Activated naive CD4-positive, alpha-beta T cell treated with anti-CD3 and anti-CD28 coated beads for 36 hours (primary cell): Measurements from ENCODE around the gene CFH. TPM values are rescaled to one million over a fixed set of nuclear protein-coding genes. Genes with fewer than 3 reads are reported as not detected.
"Not testable (repeated sequence)": the region's sequence is repeated elsewhere in the genome, so short reads cannot be mapped to it uniquely, and the experiment has no call there.

Source experiments
- CTCF ChIA-PET: fragments of 350-600 bp; sonication (Branson Sonifier 250); formaldehyde crosslinking; loops from one replicate; lab custom pipeline; 2021; ENCODE audit warnings: antibody characterized with exemption; lab: Charles Lee
- DNase-seq: peaks from one replicate; pipeline ENCODE4 v3.0.0-alpha.2; 2020
- H3K27ac Mint-ChIP-seq: one replicate; pipeline ENCODE4 v1.8.0; 2021; ENCODE audit warnings: mild to moderate bottlenecking, mixed read lengths
- H3K27me3 Mint-ChIP-seq: one replicate; pipeline ENCODE4 v1.8.0; 2021; ENCODE audit warnings: low read depth, mixed read lengths
- H3K36me3 Mint-ChIP-seq: one replicate; pipeline ENCODE4 v1.8.0; 2021; ENCODE audit warnings: low read depth, mixed read lengths
- H3K4me1 Mint-ChIP-seq: one replicate; pipeline ENCODE4 v1.8.0; 2021; ENCODE audit warnings: low read depth, mixed read lengths
- H3K4me3 Mint-ChIP-seq: one replicate; pipeline ENCODE4 v1.8.0; 2021; ENCODE audit warnings: mild to moderate bottlenecking, moderate library complexity, mixed read lengths
- H3K9me3 Mint-ChIP-seq: one replicate; pipeline ENCODE4 v1.8.0; 2021; ENCODE audit warnings: mixed read lengths
- intact Hi-C: fragments of 100-400 bp; cut with micrococcal nuclease; formaldehyde crosslinking; loops from one replicate; pipeline ENCODE4 v1.15.1; 2023
- total RNA-seq, 2 experiments: library from RNA; stranded (reverse); gene quantifications; one replicate each; pipeline ENCODE4 v1.2.3, GENCODE V29; 2021

The CFH gene
- total RNA-seq, 2 experiments from 2014 or later: not detected

DNA sequence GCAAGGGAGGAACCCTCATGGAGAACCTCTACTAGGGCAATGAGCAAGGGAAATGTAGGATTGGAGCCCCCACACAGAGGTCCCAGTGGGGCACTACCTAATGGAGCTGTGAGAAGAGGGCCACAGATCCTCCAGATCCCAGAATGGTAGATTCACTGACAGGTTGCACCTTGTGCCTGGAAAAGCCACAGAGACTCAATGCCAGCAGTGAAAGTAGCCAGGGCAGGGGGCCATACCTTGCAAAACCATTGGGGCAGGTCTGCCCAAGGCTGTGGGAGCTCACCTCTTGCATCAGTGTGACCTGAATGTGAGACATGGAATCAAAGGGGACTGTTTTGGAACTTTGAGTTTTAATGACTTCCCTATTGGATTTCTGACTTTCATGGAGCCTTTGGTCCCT, 17.9 kb downstream of the CFH start:
- Mint-ChIP-seq H3K27ac (no peak overlapping the region), H3K36me3 (no peaks in the 10 kb centered on the region), H3K4me3 (no peak overlapping the region), H3K9me3 (no peaks in the 10 kb centered on the region), H3K4me1 (no peaks in the 10 kb centered on the region), H3K27me3 (no peaks in the 10 kb centered on the region)
- intact Hi-C loops: no loop called here
- DNase-seq: no peak
- CTCF ChIA-PET: no interaction called here

DNA sequence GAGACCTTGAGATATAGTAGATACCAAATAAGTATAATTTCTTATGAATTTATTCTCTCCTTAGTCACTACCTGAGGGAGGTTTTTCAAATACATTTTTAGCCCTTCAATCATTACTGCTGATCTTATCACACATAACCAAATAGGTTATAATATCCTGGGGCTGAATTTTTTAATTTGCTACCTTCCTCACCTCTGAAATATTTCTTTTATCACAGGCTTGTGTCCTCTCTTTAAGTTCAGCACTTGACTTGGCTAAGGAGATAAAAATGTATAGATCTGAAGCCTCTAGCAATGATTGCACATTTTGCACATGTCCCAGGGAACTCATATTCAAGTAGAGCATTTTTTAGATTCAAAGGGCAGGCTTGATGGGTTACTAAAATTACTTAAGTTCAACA, 23.1 kb downstream of the CFH start:
- no peaks in the 10 kb centered on the region for H3K9me3 Mint-ChIP-seq
- no peak for DNase-seq
- H3K27me3 Mint-ChIP-seq: no peaks in the 10 kb centered on the region
- no peak overlapping the region for H3K27ac Mint-ChIP-seq
- no peaks in the 10 kb centered on the region for H3K4me1 Mint-ChIP-seq
- no peak overlapping the region for H3K4me3 Mint-ChIP-seq
- H3K36me3 Mint-ChIP-seq: no peaks in the 10 kb centered on the region
- CTCF ChIA-PET: no interaction called here
- intact Hi-C loops: no loop called here

DNA sequence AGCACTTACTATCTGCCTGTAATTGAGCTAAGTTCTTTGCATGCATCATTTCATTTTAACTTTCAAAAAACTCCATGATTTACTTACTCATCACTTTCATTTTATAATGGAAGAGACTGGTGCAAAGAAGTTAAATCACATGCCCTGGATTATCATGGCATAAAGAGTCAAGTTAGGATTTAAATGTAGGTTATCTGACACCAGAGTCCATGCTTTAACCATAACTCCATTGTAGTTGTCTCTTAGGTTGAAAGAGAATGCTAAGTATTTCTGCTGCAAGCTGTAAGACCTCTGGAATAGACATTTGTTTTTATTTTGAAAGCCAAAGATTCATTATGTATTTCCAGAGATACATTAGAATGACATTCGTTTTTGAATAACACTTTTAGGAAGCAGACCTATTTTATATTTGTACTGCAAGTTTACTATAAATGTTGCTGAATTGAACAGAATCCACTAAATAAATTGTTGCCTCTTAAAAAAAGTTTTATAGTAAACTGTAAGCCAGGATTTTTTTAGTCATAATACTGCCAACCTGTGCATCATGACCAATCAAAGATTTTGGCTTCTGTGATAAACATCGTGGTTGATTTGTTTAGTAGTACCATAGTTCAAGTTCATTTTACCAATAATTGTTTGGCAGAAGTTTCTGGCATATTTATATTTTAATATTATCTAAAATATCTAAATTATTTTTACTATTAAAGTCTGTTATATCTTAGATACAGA, 26.1 kb downstream of the CFH start:
- DNase-seq: no peak
- no peak overlapping the region for H3K4me3 Mint-ChIP-seq
- no peaks in the 10 kb centered on the region for H3K27me3 Mint-ChIP-seq
- CTCF ChIA-PET: no interaction called here
- intact Hi-C loops: no loop called here
- no peaks in the 10 kb centered on the region for H3K36me3 Mint-ChIP-seq
- no peaks in the 10 kb centered on the region for H3K9me3 Mint-ChIP-seq
- H3K4me1 Mint-ChIP-seq: no peaks in the 10 kb centered on the region
- no peak overlapping the region for H3K27ac Mint-ChIP-seq

DNA sequence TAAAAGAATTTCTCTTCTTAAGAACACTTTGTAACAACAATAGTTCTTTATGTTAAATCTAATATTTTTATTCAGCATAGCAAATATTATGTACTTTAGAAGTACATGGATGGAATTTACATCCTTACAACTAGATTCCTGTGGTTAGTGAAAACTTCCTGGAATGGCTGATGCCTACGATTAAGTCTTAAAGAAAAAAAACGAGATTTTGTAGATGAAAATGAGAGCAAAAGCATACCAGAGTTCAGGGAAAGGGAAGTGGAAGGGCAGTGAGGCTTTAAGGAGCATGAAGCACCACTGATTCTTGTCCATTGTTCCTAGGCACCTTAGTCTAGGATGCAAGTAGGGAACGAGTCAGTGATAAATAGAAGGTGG, 26.7 kb downstream of the CFH start:
- CTCF ChIA-PET: no interaction called here
- no peak overlapping the region for H3K27ac Mint-ChIP-seq
- no peak overlapping the region for H3K4me3 Mint-ChIP-seq
- no peaks in the 10 kb centered on the region for H3K27me3 Mint-ChIP-seq
- DNase-seq: no peak
- H3K4me1 Mint-ChIP-seq: no peaks in the 10 kb centered on the region
- H3K36me3 Mint-ChIP-seq: no peaks in the 10 kb centered on the region
- intact Hi-C loops: no loop called here
- no peaks in the 10 kb centered on the region for H3K9me3 Mint-ChIP-seq

DNA sequence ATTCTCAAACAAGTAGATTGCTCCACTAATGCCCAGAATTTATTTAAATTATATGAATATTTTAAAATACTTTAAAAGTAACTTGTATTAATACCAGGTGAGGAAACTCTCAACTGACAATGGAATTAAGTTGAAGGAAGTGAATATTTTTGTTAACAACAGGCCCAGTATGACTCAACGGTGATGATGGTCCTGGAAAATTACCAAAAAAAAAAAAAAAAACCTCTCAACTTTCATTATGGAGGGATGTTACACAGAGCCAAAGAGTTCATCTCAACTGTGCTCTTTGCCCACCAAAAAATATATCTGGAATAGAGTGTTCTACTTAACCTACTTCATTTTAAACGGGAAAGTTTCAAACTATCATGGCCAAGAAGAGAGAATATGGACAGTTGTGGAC, 28.3 kb downstream of the CFH start:
- Mint-ChIP-seq H3K4me1 (no peaks in the 10 kb centered on the region), H3K27ac (no peak overlapping the region), H3K4me3 (no peak overlapping the region), H3K9me3 (no peaks in the 10 kb centered on the region), H3K27me3 (no peaks in the 10 kb centered on the region), H3K36me3 (no peaks in the 10 kb centered on the region)
- CTCF ChIA-PET: no interaction called here
- intact Hi-C loops: no loop called here
- DNase-seq: no peak

DNA sequence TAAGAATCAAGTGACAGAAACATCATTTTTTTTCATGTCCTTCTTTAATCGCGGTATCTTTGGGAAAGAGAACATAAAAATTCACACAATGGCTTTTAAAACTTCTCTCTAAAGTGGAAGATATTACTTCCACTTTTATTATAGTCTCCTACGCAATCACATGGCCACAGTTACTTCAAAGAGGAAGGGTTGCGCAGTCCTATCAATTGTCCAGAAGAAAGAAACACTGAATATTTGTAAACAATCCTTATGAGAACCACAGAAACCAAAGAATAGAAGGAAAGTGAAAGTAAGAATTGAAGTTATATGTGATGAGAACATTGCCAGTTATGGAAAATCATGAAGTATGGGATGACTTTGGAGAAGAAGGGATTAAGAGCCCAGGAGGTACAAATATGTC, 32.6 kb downstream of the CFH start:
- no peak overlapping the region for H3K27ac Mint-ChIP-seq
- H3K9me3 Mint-ChIP-seq: no peaks in the 10 kb centered on the region
- H3K4me1 Mint-ChIP-seq: no peaks in the 10 kb centered on the region
- H3K36me3 Mint-ChIP-seq: no peaks in the 10 kb centered on the region
- no peak for DNase-seq
- CTCF ChIA-PET: no interaction called here
- no peaks in the 10 kb centered on the region for H3K27me3 Mint-ChIP-seq
- intact Hi-C loops: no loop called here
- H3K4me3 Mint-ChIP-seq: no peak overlapping the region

DNA sequence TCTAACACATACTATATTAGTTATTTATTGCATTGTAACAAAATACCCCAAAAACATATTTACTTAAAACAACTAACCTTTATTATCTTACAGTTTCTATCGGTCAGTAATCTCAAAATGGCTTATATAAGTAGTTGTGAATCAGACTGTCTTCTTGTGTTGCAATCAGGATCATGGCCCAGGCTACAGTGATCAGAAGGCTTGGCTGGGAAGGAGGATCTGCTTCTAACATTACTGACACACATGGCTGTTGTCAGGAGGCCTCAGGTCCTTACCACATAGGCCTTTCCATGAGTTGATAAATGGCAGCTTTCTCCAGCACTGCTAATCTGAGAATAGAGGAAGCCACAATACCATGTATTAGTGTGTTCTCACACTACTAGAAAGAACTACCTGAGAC, 33.7 kb downstream of the CFH start:
- Mint-ChIP-seq H3K4me3 (no peak overlapping the region), H3K36me3 (no peaks in the 10 kb centered on the region), H3K27ac (no peak overlapping the region), H3K9me3 (no peaks in the 10 kb centered on the region), H3K27me3 (no peaks in the 10 kb centered on the region), H3K4me1 (no peaks in the 10 kb centered on the region)
- intact Hi-C loops: no loop called here
- DNase-seq: no peak
- CTCF ChIA-PET: no interaction called here

DNA sequence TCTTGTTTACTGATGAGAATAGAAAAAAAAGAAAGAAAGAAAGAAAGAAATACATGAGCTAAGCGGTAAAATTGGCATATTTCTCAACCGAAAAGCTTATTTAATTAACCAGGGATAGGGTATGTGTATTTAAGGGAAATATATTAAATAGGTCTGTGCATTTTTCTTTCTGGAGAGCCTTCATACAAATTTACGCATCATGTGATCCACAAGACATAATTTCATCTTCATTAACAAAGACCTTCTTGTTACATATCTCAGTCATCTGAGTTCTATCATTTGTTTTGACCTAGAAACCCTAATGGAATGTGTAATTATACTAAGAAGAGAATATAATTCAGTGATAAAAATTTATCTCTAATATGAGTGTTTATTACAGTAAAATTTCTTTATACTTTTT, 37.2 kb downstream of the CFH start:
- no peak for DNase-seq
- Mint-ChIP-seq H3K27ac (no peak overlapping the region), H3K4me3 (no peak overlapping the region), H3K4me1 (no peaks in the 10 kb centered on the region), H3K27me3 (no peaks in the 10 kb centered on the region), H3K9me3 (peaks cover 1% of the 10 kb centered on the region), H3K36me3 (no peaks in the 10 kb centered on the region)
- CTCF ChIA-PET: no interaction called here
- intact Hi-C loops: no loop called here

DNA sequence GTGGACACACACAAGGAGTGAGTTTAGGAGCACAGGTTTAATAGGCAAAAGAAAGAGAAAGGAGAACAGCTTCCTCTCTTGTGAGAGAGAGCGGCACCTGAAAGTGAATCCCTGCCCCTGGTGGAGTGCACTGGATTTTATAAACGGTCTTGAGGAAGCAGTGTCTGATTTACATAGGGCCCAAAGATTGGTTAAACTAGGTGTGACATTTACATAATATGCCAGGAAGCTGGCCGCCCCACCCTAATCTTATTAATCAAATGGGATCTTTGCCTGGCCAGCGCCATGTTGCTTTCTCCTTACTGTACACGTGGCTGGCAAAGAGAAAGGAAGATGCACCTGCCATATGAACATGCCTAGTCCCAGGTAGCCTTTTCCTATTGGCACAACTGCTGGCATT, 38.7 kb downstream of the CFH start:
- CTCF ChIA-PET: no interaction called here
- intact Hi-C loops: no loop called here
- H3K4me3 Mint-ChIP-seq: no peak overlapping the region
- DNase-seq: no peak
- H3K4me1 Mint-ChIP-seq: no peaks in the 10 kb centered on the region
- H3K9me3 Mint-ChIP-seq: peaks cover 1% of the 10 kb centered on the region
- H3K27me3 Mint-ChIP-seq: no peaks in the 10 kb centered on the region
- no peaks in the 10 kb centered on the region for H3K36me3 Mint-ChIP-seq
- H3K27ac Mint-ChIP-seq: no peak overlapping the region

DNA sequence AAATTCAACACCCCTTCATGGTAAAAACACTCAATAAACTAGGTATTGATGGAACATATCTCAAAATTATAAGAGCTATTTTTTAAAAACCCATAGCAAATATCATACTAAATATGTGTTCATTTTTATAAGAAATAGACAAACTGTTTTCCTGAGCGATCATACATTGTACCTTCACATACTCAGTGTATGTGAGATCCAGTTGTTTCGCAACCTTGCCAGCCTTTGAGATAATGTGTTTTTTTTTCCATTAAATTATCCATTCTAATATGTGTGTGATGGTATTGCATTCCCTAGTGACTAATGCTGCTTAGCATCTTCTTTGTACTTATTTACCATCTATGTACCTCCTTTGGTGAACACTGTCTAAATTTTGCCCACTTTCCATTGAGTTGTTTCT, 47.1 kb downstream of the CFH start:
- Mint-ChIP-seq H3K4me1 (no peaks in the 10 kb centered on the region), H3K27ac (no peak overlapping the region), H3K4me3 (no peak overlapping the region), H3K9me3 (peaks cover 10% of the 10 kb centered on the region), H3K36me3 (no peaks in the 10 kb centered on the region), H3K27me3 (peaks cover 4% of the 10 kb centered on the region)
- no peak for DNase-seq
- CTCF ChIA-PET: interaction anchor here (0.7 kb wide), 2 partner anchors 34 to 58 kb away, joined by 3 to 5 read pairs; no protein-coding TSS in a partner anchor
- intact Hi-C loops: no loop called here

DNA sequence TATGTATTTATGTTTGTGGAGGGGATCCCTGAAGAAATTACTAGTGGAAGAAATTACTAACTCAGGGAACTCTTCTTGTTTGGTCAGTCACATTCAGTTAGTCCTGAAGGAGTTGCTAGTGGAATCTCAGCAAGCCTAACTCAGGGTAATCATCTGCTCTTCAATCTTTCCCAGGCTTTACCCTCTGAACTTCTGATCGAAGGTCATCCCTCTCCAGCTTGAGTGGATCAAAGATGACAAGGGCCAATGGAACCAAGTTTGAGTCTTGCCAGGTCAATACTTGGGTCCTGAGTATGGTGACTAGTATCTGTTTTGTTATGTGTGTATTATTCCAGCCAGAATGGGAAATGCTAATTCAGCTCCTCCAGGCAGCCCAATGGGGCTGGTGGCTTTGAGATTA, 49.3 kb downstream of the CFH start:
- no peak overlapping the region for H3K27ac Mint-ChIP-seq
- intact Hi-C loops: no loop called here
- no peak overlapping the region for H3K4me3 Mint-ChIP-seq
- CTCF ChIA-PET: interaction anchor here (0.6 kb wide), 1 partner anchor 1564 kb away, joined by 3 read pairs; no protein-coding TSS in a partner anchor
- DNase-seq: no peak
- no peaks in the 10 kb centered on the region for H3K4me1 Mint-ChIP-seq
- no peaks in the 10 kb centered on the region for H3K36me3 Mint-ChIP-seq
- H3K27me3 Mint-ChIP-seq: peaks cover under 1% of the 10 kb centered on the region
- peaks cover 10% of the 10 kb centered on the region for H3K9me3 Mint-ChIP-seq

DNA sequence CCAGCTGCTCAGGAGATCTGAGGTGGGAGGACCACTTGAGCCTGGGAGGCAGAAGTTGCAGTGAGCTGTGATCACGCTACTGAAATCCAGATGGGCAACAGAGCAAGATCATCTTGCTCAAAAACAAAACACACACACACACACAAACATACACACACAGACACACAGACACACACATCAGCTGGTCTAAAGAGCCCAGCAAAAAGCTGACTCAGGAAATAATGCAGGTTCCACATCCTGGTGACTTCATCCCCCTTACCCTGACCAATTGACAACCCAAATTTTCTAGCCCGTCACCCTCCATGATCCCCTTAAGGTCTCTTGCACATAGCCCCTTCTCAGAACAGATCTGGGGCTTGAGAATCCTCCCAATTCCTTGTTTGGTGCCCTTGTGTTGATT, 58.0 kb downstream of the CFH start:
- H3K27me3 Mint-ChIP-seq, H3K27ac Mint-ChIP-seq, H3K4me1 Mint-ChIP-seq, H3K36me3 Mint-ChIP-seq, CTCF ChIA-PET, intact Hi-C loops, H3K4me3 Mint-ChIP-seq, DNase-seq, H3K9me3 Mint-ChIP-seq: not testable (repeated sequence)

DNA sequence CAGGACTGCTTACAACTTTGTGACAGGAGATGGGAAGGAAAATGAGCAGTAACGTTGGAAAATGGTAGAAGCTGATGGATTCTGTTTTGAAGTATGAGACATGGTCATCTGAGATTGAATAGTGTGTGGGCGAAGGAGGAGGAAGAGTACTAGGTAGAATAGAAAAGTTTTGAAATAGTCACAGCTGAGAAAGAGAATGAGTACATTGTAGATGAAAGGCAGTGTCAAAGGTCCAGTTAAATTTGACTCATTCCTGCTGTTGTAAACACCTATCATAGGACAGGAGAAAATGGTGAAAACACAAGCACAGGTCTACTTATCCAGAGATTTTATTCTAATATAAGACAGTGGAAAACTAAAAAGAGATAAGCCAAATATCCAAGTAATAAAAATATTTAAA, 66.0 kb downstream of the CFH start:
- no peaks in the 10 kb centered on the region for H3K9me3 Mint-ChIP-seq
- H3K27me3 Mint-ChIP-seq: no peaks in the 10 kb centered on the region
- H3K36me3 Mint-ChIP-seq: no peaks in the 10 kb centered on the region
- CTCF ChIA-PET: no interaction called here
- intact Hi-C loops: no loop called here
- H3K4me1 Mint-ChIP-seq: no peaks in the 10 kb centered on the region
- no peak overlapping the region for H3K27ac Mint-ChIP-seq
- no peak overlapping the region for H3K4me3 Mint-ChIP-seq
- no peak for DNase-seq
